Pons (tissue), 1 donor: Measurements from ENCODE around the gene SYNJ2.

Source experiments
- DNase-seq: peaks from one replicate; pipeline ENCODE4 v3.0.0-alpha.2; 2016; ENCODE audit warnings: low spot score

The SYNJ2 gene

GRCh38 chr6:158121335-158121734 is 139.7 kb downstream of the SYNJ2 start:
- no peak for DNase-seq

- no peak for DNase-seq
Observed at GRCh38 chr6:158122048-158122447, 140.4 kb downstream of the SYNJ2 start.

GRCh38 chr6:158124288-158124687 is 142.6 kb downstream of the SYNJ2 start:
- no peak for DNase-seq

- no peak for DNase-seq
Observed at GRCh38 chr6:158125271-158125670, 143.6 kb downstream of the SYNJ2 start.

- no peak for DNase-seq
Observed at GRCh38 chr6:158131926-158132325, 150.3 kb downstream of the SYNJ2 start.

- no peak for DNase-seq
Observed at GRCh38 chr6:158142789-158143188, 161.1 kb downstream of the SYNJ2 start.

- peak; percentile 34 for DNase-seq
Observed at GRCh38 chr6:158143700-158144099, 162.0 kb downstream of the SYNJ2 start.
